Skin of body (tissue), 2 donors: ENCODE results near the gene CAMSAP2. TPM values are rescaled to one million over a fixed set of nuclear protein-coding genes. Genes with fewer than 3 reads are reported as not detected.
"Not testable (repeated sequence)": the region's sequence is repeated elsewhere in the genome, so short reads cannot be mapped to it uniquely, and the experiment has no call there.

ENCODE experiments used
- DNase-seq: peaks from one replicate; lab custom pipeline; 2025; lab: John Stamatoyannopoulos, UW
- total RNA-seq: library from RNA; depleted of rRNA; stranded (reverse); fragments of >200 nt; gene quantifications from one replicate; pipeline ENCODE4 v1.2.3, GENCODE V29; 2014

Gene CAMSAP2
- total RNA-seq, 1 donor from 2014 or later: 36.9 TPM

DNA sequence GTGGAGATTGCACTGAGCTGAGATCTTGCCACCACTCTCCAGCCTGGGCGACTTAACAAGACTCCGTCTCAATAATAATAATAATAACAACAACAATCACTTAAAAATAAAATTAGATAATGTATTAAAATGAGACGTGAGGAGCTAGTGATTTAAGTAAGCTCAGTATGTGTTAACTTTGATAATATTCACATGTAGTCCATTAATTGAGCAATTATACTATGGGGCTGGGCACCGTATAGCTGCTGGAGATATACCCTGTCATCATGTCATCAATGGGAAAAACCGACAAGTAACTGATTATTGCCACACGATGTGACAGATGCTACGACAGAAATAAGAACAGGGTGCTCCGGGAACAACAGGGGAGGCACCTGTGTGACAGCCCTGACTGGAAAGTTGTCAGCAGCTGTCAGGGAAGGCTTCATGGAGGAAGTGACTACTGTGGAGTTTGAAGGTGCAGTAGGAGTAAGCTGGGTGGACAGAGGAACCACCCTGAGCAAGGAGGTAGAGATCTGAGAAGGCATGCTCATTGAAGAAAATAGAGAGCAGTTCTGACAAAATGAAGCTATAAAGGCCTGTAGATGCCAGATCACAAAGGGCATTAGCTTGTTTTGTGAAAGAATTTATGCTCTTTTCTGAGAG lies 924 bp upstream of the CAMSAP2 start:
- no peak for DNase-seq

DNA sequence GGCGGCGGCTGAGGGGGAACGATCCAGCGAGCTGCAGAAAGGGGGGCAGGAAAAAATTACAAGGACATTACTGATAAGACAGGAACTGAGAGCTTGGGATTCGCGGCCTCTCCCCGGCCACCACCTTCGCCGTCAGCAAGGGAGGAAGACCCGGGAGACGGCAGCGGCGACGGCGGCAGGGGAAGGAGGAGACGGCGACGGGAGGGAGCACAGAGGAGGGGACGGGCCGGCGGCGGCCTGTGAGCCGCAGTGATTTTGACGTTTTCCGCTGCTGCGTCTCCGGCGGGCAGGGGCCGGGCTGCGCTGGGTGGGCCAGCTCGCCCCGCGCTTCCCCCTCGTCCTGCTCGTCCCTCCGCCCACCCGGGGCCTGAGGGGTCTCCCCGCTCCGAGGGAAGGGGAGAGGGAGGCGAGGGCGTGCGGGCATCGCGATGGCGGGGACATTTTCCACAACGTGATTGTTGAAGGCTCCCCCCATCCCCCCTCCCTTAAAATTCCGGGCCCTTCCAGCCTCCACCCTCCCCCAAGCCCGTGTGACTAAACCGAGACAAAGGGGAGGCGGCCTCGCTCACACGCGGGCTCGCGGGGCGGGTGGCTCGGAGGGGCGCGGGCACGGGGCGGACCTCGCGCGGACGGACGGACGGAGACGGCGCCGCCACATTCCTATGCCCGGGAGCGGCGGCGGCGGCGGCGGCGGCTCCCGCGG lies 407 bp downstream of the CAMSAP2 start:
- peak; percentile 80 for DNase-seq

DNA sequence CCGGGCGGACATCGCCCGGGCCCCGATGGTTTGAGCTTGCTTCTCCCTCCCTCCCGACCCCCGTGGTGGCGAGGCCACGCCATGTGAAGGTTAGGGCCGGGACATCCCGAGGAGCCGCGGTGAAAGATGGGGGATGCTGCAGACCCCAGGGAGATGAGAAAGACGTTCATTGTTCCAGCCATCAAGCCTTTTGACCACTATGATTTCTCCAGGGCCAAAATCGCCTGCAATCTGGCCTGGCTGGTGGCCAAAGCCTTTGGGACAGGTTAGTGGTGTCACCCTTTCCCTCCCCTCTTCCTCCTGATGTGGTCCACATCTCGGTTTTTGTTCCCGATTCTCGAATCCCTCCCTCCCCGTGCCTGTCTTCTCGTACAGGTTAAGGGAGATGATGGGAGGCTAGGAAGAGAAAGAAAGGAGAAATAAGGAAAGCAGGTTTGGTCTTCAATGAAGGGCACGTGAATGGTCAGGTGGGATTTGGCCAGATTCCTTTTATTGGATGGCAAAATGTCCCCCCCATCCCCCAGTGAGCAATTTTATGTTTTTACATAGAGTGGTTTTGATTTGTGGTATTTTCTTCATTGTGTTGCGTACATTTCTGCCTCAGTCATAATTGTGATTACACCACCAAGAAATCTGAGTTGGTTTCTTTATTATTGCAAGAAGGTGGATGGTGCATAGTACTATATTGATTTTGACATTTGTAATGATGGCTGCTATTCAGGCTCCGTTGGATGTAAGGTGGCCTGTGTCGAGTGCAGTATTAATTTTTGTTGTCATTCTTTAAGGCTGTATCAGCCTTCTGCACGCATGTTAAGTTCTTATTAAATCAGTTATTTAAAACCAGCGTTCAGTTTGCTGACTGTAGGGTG lies 1.2 kb downstream of the CAMSAP2 start:
- no peak for DNase-seq

DNA sequence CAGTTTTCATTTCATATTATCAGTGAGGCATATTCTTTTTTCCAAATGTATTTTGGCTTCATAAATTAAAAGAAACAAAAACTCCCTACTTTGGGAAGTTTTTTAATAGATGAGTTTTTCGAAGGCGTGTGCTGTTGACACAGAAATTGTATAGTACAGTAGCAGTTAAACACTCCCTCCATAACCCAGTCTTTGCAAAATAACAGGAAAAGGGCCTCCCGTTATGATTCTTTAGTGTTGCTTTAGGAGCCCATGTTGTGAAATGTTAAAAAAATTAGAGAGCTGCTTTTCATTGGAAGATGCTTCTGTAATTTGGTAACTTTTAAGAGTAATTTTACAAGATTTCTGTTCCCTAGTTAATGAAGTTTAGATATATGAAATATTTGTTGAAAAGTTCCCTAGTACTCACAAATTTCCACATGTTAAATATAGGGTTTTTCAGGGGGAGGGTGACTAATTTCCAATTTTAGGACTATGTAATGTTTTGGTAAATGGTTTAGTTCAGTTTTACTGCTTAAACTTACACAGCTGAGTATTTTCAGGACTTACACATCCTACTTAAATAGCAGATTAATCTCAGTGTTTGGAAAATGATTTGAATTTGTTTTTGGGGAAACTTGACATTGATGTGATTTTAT lies 2.0 kb downstream of the CAMSAP2 start:
- DNase-seq: no peak

DNA sequence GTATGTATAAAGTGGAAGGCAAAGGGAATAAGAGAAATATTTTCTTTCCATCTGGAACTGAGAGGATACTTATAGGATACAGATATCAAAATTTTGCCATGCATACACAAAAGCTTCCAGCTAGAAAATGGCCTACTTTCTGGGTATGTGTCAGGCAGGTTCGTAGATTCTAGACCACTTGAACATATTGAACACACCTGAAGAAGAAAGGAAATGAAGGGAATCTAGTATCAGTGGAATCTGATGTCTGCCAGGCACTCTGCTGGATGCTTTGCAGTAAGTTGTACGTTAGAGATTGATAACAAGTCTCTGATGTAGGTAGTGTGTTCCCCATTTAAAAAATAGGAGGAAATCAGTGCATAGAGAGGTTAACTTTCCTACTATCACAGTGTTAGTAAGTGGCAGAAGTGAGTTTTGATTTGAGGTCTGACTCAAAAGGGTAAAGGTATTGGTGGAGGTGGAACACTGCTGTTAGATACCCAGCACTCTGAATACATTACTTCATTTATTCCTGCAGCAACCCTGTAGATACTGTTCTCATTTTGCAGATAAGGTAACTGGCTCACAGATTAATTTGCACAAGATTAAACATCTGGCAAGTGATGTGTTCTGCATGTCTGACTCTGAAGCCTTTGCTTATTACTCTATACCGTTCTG lies 3.0 kb downstream of the CAMSAP2 start:
- DNase-seq: no peak

DNA sequence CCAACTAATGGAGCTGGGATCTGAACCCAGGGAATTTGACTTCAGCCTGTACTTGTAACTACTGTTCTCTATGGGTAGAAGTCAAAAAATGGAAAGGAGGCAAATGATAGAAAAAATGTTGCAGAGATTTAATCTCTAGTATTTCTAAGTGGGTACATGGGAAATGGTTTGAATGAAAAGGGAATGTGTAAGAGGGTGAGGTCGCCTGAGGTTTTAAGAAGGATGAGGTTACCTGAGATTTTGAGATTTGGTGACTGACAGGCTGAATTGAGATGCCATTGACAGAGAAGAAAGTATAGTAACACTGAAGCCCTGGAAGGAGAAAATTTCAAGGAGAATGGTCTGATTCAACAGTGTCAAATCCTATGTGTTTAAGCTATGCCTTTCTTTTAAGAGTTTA lies 5.5 kb downstream of the CAMSAP2 start:
- no peak for DNase-seq

DNA sequence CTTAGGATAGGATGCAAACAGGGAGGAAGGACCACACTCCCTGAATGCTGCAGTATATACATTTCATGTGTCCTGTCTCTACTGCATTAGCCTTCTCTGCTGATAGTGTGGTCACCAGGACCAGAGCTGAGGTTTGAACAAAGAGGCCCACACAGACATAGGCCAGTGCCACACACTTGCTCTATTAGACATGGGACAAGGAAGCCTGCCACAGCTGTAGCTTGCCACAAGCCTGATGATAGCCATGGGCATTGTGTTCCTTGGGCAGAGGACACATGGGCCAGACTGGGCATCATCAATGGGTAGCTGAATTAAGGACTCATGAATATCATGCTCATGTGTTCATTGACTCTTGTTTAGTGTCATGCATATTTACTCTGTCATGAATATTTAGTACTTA lies 10.4 kb downstream of the CAMSAP2 start:
- no peak for DNase-seq

DNA sequence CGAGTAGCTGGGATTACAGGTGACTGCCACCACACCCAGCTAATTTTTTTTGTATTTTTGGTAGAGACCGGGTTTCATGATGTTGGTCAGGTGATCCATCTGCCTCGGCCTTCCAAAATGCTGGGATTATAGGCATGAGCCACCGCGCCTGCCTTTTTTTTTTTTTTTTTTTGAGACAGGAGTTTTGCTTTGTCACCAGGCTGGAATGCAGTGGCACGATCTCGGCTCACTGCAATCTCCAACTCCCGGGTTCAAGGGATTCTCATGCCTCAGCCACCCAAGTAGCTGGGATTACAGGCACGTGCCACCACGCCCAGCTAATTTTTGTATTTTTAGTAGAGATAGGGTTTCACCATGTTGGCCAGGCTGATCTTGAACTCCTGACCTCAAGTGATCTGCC lies 12.1 kb downstream of the CAMSAP2 start:
- not testable (repeated sequence) for DNase-seq

DNA sequence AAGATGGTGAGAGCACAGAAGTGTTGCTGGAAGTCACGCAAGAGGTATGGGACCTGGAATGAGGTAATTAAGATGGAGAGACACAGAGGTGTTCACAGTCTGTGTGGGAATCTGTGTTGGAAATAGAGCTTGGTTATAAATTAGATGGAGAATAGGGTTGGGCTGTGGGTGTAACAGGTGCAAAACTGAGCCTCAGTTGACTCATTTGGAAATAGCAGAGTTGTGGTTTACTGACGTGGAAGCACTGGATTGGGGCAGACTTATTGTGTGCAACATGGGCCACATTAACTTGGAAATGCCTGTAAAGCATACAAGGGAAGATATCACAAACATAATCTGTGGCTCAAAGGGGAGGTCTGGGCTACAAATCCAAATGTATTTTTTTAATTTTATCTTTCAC lies 13.0 kb downstream of the CAMSAP2 start:
- DNase-seq: no peak

DNA sequence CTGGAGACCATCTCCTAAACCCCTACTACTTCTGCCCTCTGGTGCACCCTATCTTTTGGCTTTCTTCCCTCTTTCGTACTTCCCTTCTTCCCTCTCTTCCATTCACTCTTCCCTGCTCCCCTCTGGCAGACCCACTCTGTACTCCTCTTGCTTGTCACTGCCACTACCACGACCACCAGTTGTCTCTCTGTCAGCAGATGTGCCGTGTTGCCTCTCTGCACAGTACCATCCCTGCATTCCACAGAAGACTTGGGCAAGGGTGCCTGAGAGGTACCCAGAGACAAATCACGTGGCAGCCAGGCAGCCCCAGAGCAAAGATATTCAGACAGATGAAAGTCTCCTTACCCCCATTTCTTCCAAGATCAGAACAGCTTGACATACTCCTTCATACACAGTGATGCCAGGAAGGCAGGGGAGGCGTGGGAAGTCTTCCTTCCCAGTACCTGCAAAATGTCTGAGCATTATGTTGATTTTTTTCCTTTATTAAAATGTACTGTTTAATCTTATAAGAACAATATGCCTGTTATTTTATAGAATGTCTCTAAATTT lies 15.0 kb downstream of the CAMSAP2 start:
- DNase-seq: no peak

DNA sequence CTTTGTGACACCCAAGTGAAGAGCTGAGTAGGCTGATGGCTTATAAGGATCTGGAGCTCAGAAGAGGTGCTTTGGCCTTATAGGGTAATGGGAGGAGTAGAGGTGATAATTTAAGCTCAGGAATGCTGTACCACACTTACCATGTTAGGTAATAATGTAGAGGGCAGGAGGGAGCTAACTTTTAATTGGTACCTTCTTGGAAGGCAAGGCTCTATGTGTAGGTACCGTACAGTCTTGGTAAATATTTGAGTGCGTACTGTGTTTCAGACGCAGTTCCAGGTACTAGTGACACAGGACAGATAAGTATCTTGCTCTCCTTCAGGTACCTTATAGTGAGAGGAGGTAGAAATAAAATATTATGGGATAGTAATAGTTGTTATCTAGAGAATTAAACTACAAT lies 16.8 kb downstream of the CAMSAP2 start:
- no peak for DNase-seq

DNA sequence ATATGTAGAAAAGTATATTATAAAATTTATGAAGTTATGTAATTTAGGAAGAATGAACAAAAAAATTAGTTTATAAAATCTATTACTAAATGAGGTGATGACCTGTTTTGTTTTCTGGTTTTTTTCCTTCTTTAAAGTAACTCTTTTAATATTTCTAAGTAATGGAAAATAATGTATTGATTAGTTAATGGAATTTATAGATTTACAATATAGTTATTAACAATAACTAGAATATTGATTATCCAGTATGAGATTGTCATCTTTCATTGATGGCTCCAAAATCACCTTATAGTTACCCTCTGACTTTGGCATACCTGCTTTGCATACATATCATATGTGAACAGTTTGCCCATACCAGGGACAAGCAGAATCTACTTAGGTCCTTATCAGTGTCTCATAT lies 23.4 kb downstream of the CAMSAP2 start:
- DNase-seq: no peak

DNA sequence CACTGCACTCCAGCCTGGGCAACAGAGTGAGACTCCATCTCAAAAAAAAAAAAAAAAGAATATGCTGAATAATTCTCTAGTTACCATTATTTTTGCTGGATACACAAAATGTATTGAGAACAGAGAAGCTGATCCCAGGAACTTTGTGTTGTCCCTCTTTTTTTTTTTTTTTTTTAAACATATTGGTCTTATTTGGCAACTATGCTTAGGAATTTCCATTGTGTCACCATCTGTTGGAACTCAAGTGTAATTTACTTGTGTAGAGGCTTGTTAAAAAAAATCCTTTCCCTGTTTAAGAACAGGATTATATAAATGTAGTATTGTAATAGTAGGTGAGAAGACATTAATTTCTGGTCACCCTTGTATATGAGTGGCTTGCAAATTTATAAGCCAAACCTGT lies 28.6 kb downstream of the CAMSAP2 start:
- no peak for DNase-seq

DNA sequence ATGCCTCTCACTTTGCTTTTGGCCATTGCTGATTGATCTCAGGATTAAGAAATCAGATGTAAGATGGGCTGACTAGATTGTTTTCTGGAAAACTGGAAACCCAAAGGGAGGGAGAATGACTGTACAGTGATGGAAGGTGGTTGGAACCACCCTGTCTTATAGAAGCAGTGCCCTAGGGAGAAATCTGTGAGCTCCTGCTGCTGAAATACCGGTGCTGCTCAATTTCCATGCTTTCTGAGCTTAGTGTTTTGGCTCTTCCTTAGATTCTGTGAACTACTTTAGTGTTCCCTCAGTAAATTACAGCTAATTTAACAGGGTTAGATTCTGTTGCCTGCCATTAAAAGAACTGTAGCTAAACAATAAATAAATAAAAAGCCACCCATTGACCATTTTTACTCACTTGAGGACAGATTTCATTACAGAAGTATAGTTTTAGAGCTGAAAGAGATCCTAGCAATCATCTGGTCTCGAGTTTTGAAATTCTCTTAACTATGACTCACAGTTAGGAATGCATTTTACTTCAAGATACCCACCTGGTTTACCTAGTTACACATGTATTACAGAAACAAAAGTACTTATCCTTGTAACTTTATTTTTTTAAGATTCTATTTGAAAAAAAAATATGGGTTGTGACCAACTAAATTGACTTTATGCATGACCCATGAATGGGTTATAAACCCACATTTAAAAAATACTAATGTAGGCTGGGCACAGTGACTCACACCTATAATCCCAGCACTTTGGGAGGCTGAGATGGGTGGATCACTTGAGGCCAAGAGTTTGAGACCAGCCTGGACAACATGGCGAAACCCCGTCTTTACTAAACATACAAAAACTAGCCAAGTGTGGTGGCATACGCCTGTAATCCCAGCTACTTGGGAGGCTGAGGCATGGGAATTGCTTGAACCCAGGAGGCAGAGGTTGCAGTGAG lies 33.2 kb downstream of the CAMSAP2 start:
- DNase-seq: no peak

DNA sequence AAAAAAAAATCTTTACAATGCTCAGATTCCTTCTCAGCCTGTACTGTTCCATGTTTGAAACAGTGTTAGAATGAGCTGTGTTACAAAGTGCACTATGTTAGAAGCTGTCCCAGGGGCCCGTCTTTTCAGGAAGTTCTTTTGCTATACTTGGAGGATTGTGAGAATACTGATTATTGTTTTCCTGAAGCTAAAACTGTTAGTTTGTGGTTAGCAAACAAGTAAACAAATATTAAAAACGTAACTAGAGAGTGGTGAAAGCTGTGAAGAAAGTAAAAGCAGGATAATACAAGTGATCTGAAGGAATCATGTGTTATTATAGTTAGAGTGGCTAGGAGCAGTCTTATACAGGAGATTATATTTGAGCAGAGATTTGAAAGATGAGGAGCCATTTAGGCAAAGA lies 35.6 kb downstream of the CAMSAP2 start:
- no peak for DNase-seq

DNA sequence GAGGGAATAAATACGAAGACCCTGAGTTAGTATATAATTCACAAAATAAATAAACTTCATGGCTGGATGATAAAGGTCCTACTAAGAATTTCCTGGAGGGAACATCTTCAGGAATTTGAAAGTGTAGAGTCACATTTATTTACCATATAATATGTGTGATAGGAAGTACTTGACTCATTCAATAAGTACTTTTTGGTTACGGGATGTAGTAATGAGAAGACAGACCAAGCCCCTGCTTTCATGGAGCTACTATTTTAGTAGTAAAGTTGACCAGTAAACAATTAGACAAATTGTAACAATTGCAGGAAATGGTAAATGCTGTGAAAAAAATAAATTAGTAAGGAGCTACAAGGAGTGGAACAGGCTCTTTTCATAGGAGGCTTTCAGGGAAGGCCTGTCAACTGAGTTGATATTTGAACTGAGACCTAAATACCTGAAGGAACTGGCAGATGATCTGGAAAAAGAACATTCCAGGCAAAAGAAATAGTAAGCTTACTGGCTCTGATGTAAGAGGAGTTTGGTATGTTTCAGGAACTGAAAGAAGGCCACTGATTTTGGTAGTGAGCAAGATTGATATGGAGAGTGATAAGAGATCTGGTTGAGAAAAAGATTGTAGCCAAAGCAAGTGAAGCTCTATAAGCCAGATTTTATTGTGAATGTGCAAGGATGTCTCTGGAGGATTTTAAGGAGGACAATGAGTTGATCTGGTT lies 36.2 kb downstream of the CAMSAP2 start:
- no peak for DNase-seq

DNA sequence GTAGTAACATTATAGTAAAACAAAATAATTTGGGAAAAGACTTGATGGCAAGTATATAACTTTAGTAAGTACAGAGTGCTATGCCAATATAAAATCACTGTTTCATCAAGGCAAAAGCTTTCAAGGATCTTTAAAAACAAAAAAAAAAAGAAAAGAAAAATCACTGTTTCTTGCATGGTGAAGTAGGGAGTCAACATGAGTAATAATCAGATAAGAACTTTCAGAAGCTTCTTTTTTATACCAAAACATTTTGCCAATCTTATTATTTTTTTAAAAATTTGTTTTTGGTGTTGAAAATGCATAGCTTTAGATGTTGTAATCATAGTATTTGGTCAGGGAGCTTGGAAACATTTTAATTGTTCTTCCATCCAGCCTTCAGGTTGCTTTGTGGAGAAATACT lies 37.2 kb downstream of the CAMSAP2 start:
- DNase-seq: no peak

DNA sequence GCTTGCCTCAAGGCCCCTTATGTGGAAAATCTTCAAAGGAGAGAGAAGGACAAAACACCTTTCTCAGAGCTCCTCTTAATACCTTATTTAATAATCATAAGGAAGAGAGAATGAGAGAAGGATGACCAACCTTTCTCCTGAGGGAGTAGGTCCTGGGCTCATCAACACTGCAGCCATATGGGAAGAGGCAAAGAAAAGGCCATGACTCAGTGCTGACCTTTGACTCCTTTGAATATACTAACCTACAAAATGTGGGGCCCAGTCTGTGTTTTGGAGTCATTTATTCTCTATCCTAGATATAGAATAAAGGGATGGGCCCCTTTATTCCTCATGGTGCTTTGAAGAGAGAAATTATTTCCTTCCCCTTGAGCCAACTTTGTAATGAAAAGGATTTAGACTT lies 38.3 kb downstream of the CAMSAP2 start:
- no peak for DNase-seq

DNA sequence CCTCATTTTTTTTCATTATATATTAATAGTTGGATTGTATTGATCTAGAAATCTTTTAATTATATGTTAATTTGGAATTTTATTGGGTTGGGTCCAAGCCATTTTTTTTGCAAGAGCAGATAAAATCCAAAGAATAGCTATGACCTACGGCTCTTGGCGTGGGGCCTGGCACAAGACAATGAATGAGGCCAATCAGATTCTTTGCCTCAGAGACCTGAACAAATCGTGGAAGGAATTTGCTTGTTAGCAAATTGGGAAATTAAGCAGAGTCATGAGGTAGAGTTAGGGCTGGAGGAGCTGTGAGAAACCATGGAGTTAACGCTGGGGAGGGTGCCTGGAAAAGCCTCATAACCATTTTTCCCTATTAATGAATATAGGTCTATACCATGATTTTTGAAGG lies 40.1 kb downstream of the CAMSAP2 start:
- DNase-seq: no peak
